SK-N-MC (cell line): ENCODE results near the gene APOBR.

ENCODE experiments used
- EZH2 ChIP-seq: fragments of 200-600 bp; sonication (generic); IDR thresholded peaks from one replicate; pipeline ENCODE4 v1.6.1; 2017; ENCODE audit warnings: antibody characterized with exemption
- POLR2AphosphoS5 ChIP-seq: IDR thresholded peaks from 2 replicates; pipeline ENCODE4 v1.6.1; 2012; ENCODE audit warnings: mild to moderate bottlenecking, low read depth, low read length, borderline replicate concordance

- TF ChIP-seq EZH2, result no peak
- TF ChIP-seq POLR2AphosphoS5, result peak; percentile 43; the same call in 1 of the 2 replicates
Observed at GRCh38 chr16:28491970-28492474, 2.4 kb upstream of the APOBR start, which contains the start of gene CLN3.
